OCI-LY7 (cell line): ENCODE results near the gene ACP1. TPM values are rescaled to one million over a fixed set of nuclear protein-coding genes. Genes with fewer than 3 reads are reported as not detected.
"Not testable (repeated sequence)": the region's sequence is repeated elsewhere in the genome, so short reads cannot be mapped to it uniquely, and the experiment has no call there.

Source experiments
- BruUV-seq: library from RNA; stranded (reverse); fragments of 400-500 nt; replicated peaks from 2 replicates; lab custom pipeline; 2021; lab: Mats Ljungman, UMichigan
- CTCF ChIA-PET: fragments of 300-600 bp; sonication (Branson Sonifier 250); formaldehyde crosslinking; loops from one replicate; lab custom pipeline; 2022; ENCODE audit warnings: antibody characterized with exemption; ENCODE audit not compliant: unreplicated experiment; lab: Charles Lee
- POLR2A ChIA-PET: fragments of 300-600 bp; sonication (Branson Sonifier 250); formaldehyde crosslinking; loops from one replicate; lab custom pipeline; 2022; ENCODE audit warnings: antibody characterized with exemption; lab: Charles Lee
- DNase-seq: peaks from one replicate; pipeline ENCODE4 v3.0.0-alpha.2; 2015; ENCODE audit warnings: low spot score
- H2AFZ ChIP-seq: fragments of 200-600 bp; sonication (generic), shearing (Covaris generic); 2 replicates; pipeline ENCODE4 v1.6.1; 2014; ENCODE audit warnings: mild to moderate bottlenecking, antibody characterized with exemption, low read length, moderate library complexity
- H3K27ac ChIP-seq: fragments of 200-600 bp; sonication (generic); 2 replicates; pipeline ENCODE4 v1.5.1; 2014; ENCODE audit warnings: mixed run types, low read depth, mild to moderate bottlenecking, moderate library complexity, low read length, inconsistent platforms; ENCODE audit not compliant: poor library complexity, severe bottlenecking
- H3K36me3 ChIP-seq: fragments of 200-600 bp; sonication (generic); 2 replicates; pipeline ENCODE4 v1.6.1; 2014; ENCODE audit warnings: mild to moderate bottlenecking, antibody characterized with exemption, low read length, moderate library complexity, mixed read lengths; ENCODE audit not compliant: insufficient read depth
- H3K4me1 ChIP-seq: fragments of 200-600 bp; sonication (generic); 2 replicates; pipeline ENCODE4 v1.5.1; 2014; ENCODE audit warnings: mild to moderate bottlenecking, low read length; ENCODE audit not compliant: insufficient read depth, poor library complexity, severe bottlenecking
- H3K4me2 ChIP-seq: fragments of 200-600 bp; sonication (generic); 2 replicates; pipeline ENCODE4 v1.6.1; 2014; ENCODE audit warnings: mild to moderate bottlenecking, low read length
- H3K4me3 ChIP-seq: fragments of 200-600 bp; sonication (generic); 2 replicates; pipeline ENCODE4 v1.5.1; 2014; ENCODE audit warnings: mild to moderate bottlenecking, low read depth, low read length; ENCODE audit not compliant: poor library complexity, severe bottlenecking
- H3K79me2 ChIP-seq: fragments of 200-600 bp; sonication (generic); 2 replicates; pipeline ENCODE4 v1.6.1; 2016; ENCODE audit warnings: low read depth, mild to moderate bottlenecking, low read length, moderate library complexity, mixed read lengths; ENCODE audit not compliant: insufficient read depth
- H3K9me2 ChIP-seq: fragments of 200-600 bp; sonication (generic); 2 replicates; pipeline ENCODE4 v1.6.1; 2016; ENCODE audit warnings: mild to moderate bottlenecking, low read length, mixed read lengths; ENCODE audit not compliant: insufficient read depth
- H3K9me3 ChIP-seq: fragments of 200-600 bp; sonication (generic); 2 replicates; pipeline ENCODE4 v1.6.1; 2014; ENCODE audit warnings: mild to moderate bottlenecking, mixed run types, low read length, mixed read lengths
- H4K20me1 ChIP-seq: fragments of 200-600 bp; sonication (generic); 2 replicates; pipeline ENCODE4 v1.6.1; 2014; ENCODE audit warnings: mild to moderate bottlenecking, antibody characterized with exemption, low read length, moderate library complexity, mixed read lengths; ENCODE audit not compliant: insufficient read depth
- EZH2phosphoT487 ChIP-seq: fragments of 200-600 bp; sonication (generic); IDR thresholded peaks from 2 replicates; pipeline ENCODE4 v1.6.1; 2018; ENCODE audit warnings: low read depth, borderline replicate concordance, mild to moderate bottlenecking, mixed run types, antibody characterized with exemption, low read length, moderate library complexity, mixed read lengths
- intact Hi-C: fragments of 100-400 bp; cut with micrococcal nuclease; formaldehyde crosslinking; loops from one replicate; pipeline ENCODE4 v1.10.0; 2022; ENCODE audit not compliant: unreplicated experiment
- total RNA-seq, 2 experiments: library from RNA; depleted of rRNA in 1 of 2; stranded (reverse); fragments of >200 nt in 1 of 2; shearing (Covaris generic) in 1 of 2; gene quantifications; 2 replicates each; pipeline ENCODE4 v1.2.3, GENCODE V29; 2014 to 2022
- TF ChIP-seq, protein P1 (sequence below): fragments of 200-600 bp; sonication (generic); conservative IDR thresholded peaks from 2 replicates; pipeline ENCODE4 v1.5.1; 2014; ENCODE audit warnings: mild to moderate bottlenecking, antibody characterized with exemption, low read length, moderate library complexity, mixed read lengths

ACP1 gene
- total RNA-seq, 2 experiments from 2014 or later: 99.0 to 124 TPM

DNA sequence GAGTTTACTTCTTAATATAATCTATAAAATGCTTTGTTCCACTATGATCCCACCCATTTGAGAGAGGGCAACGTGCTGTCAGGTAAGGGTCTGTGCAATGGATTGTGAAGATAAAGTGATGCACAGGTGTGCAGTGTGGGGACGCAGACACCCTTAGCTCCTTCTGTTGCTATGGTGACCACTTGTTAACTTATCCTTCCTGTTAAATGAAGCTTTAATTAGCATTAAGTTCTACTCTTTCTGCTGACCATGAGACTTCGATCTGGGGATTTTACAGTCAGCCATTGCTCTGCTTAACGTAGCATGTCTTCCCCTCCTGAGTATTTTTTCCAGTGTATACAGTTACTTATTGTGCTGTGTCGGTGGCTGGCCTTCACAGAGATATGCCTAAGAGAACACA, 46.2 kb downstream of the ACP1 start:
- TF ChIP-seq, protein P1, sequence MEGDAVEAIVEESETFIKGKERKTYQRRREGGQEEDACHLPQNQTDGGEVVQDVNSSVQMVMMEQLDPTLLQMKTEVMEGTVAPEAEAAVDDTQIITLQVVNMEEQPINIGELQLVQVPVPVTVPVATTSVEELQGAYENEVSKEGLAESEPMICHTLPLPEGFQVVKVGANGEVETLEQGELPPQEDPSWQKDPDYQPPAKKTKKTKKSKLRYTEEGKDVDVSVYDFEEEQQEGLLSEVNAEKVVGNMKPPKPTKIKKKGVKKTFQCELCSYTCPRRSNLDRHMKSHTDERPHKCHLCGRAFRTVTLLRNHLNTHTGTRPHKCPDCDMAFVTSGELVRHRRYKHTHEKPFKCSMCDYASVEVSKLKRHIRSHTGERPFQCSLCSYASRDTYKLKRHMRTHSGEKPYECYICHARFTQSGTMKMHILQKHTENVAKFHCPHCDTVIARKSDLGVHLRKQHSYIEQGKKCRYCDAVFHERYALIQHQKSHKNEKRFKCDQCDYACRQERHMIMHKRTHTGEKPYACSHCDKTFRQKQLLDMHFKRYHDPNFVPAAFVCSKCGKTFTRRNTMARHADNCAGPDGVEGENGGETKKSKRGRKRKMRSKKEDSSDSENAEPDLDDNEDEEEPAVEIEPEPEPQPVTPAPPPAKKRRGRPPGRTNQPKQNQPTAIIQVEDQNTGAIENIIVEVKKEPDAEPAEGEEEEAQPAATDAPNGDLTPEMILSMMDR: no peak
- no peak for TF ChIP-seq EZH2phosphoT487
- no peak for DNase-seq
- no peaks in the 10 kb centered on the region for H3K36me3 ChIP-seq
- H3K4me3 ChIP-seq: no peak overlapping the region
- no TSS peak for BruUV-seq
- no peaks in the 10 kb centered on the region for H4K20me1 ChIP-seq
- no peak overlapping the region for H3K27ac ChIP-seq
- POLR2A ChIA-PET: no interaction called here
- no peaks in the 10 kb centered on the region for H3K4me1 ChIP-seq
- no peaks in the 10 kb centered on the region for H3K9me2 ChIP-seq
- no peaks in the 10 kb centered on the region for H3K79me2 ChIP-seq
- no peak overlapping the region for H3K4me2 ChIP-seq
- H3K9me3 ChIP-seq: no peaks in the 10 kb centered on the region
- CTCF ChIA-PET: no interaction called here
- intact Hi-C loops: no loop called here
- H2AFZ ChIP-seq: no peak overlapping the region

DNA sequence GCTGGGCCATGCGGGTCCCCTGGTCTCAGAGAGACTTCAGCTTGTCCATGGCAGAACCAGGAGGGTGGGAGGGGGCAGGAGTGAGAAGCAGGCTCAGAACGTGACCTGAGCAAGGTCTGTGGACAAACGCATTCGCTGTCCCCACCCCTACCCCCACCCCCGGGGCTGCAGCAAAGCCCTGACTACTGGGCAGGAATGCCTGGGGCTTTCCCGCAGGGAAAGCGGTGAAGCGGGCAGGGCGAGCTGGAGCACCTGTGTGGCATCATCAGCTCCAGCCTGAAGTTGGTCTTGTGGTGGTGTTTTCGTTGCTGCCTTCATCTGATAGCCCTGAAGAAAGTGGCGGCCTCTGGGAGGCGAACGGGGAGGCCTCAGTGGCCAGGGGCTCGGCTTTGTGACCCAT, 49.2 kb downstream of the ACP1 start:
- no peaks in the 10 kb centered on the region for H3K36me3 ChIP-seq
- H3K4me2 ChIP-seq: no peak overlapping the region
- no TSS peak for BruUV-seq
- ChIA-PET POLR2A (no interaction called here), CTCF (no interaction called here)
- no peaks in the 10 kb centered on the region for H3K9me3 ChIP-seq
- H3K27ac ChIP-seq: no peak overlapping the region
- no peak overlapping the region for H3K4me3 ChIP-seq
- TF ChIP-seq, protein P1: no peak
- no peak for TF ChIP-seq EZH2phosphoT487
- no peaks in the 10 kb centered on the region for H3K79me2 ChIP-seq
- H2AFZ ChIP-seq: no peak overlapping the region
- H3K9me2 ChIP-seq: no peaks in the 10 kb centered on the region
- no peak for DNase-seq
- H3K4me1 ChIP-seq: no peaks in the 10 kb centered on the region
- H4K20me1 ChIP-seq: no peaks in the 10 kb centered on the region
- intact Hi-C loops: no loop called here

DNA sequence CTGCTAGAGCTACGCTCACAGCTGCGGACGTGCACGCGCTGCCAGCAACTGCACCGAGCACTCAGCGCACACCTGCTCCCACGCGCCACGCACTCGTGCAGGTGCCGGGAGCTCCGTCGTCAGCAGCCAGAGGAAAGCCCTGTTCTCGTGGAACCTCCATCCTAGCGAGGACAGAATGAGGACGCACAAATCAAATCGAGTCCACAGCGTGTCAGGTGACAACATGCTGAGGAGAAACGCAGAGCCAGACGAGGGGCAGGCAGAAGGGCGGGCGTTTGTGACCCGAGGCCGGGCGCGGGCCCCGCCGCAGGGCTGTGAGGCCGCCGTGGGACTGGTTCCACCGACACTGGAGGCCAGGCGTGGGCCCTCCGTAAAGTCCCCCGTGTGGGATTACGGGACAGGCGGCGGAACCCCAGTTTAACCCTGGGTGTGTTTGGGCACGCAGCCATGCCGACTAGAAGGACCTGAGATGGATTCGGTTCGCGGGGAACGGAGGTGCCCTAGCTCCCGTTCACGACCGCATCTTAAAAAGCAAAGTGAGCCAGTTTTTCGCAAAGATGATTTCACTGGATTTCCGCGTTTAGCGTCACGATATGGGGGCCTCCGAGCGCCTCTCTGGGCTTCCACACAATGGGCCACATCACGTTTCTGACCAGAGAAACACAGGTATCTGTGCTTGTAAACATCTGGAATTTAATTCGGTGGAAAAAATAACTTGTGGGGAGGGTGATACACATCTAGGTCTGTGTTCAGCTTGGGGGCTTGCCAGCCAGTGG, 50.0 kb downstream of the ACP1 start:
- no peaks in the 10 kb centered on the region for H3K9me3 ChIP-seq
- no peak overlapping the region for H3K27ac ChIP-seq
- CTCF ChIA-PET: no interaction called here
- no peak for TF ChIP-seq EZH2phosphoT487
- TF ChIP-seq, protein P1: no peak
- H2AFZ ChIP-seq: no peak overlapping the region
- intact Hi-C loops: no loop called here
- H3K36me3 ChIP-seq: no peaks in the 10 kb centered on the region
- H4K20me1 ChIP-seq: no peaks in the 10 kb centered on the region
- DNase-seq: no peak
- no peak overlapping the region for H3K4me3 ChIP-seq
- H3K79me2 ChIP-seq: no peaks in the 10 kb centered on the region
- no peaks in the 10 kb centered on the region for H3K4me1 ChIP-seq
- no peak overlapping the region for H3K4me2 ChIP-seq
- POLR2A ChIA-PET: no interaction called here
- no peaks in the 10 kb centered on the region for H3K9me2 ChIP-seq
- no TSS peak for BruUV-seq

DNA sequence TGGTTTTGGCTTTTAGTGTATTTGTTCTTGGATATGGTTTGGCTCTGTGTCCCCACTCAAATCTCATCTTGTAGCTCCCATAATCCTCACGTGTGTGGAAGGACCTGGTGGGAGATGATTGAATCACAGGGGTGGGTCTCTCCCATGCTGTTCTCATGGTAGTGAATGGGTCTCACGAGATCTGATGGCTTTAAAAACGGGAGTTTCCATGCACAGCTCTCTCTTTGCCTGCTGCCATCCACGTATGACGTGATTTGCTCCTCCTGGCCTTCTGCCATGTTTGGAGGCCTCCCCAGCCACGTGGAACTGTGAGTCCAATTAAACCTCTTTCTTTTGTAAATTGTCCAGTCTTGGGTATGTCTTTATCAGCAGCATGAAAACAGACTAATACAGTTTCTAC, 51.2 kb downstream of the ACP1 start:
- H3K79me2 ChIP-seq, H3K36me3 ChIP-seq, H3K4me1 ChIP-seq, DNase-seq, CTCF ChIA-PET, H3K9me3 ChIP-seq, H3K4me3 ChIP-seq, POLR2A ChIA-PET, H3K4me2 ChIP-seq, BruUV-seq, H3K9me2 ChIP-seq, H2AFZ ChIP-seq, H4K20me1 ChIP-seq, H3K27ac ChIP-seq, intact Hi-C loops: not testable (repeated sequence)
